Liver (tissue), 2 donors: ENCODE results near the gene FAXDC2.

Source experiments
- RAD21 ChIP-seq, 2 donors: IDR thresholded peaks; 2 replicates each; pipeline ENCODE4 v1.6.1; 2016; ENCODE audit warnings: antibody characterized with exemption in 2 of 2, mild to moderate bottlenecking in 2 of 2
- YY1 ChIP-seq: IDR thresholded peaks from 2 replicates; pipeline ENCODE4 v1.6.1; 2016; ENCODE audit warnings: antibody characterized with exemption, mild to moderate bottlenecking
- donor health status: healthy.

- TF ChIP-seq YY1 (no peak), RAD21 (IDR thresholded peaks at IDR 0.05) (no peak)
These were observed 31.6 kb upstream of the FAXDC2 start for GRCh38 chr5:154881986-154882385.
